Measurements from ENCODE around the gene TRAPPC5. TPM values are rescaled to one million over a fixed set of nuclear protein-coding genes. Genes with fewer than 3 reads are reported as not detected.
A peak's percentile ranks its signal among the peaks of the same experiment; 100 is the strongest.

Gene TRAPPC5
- polyA plus RNA-seq, 1 of the 3 experiments (the other 2 are of a cell fraction), result 49.4 TPM

DNA sequence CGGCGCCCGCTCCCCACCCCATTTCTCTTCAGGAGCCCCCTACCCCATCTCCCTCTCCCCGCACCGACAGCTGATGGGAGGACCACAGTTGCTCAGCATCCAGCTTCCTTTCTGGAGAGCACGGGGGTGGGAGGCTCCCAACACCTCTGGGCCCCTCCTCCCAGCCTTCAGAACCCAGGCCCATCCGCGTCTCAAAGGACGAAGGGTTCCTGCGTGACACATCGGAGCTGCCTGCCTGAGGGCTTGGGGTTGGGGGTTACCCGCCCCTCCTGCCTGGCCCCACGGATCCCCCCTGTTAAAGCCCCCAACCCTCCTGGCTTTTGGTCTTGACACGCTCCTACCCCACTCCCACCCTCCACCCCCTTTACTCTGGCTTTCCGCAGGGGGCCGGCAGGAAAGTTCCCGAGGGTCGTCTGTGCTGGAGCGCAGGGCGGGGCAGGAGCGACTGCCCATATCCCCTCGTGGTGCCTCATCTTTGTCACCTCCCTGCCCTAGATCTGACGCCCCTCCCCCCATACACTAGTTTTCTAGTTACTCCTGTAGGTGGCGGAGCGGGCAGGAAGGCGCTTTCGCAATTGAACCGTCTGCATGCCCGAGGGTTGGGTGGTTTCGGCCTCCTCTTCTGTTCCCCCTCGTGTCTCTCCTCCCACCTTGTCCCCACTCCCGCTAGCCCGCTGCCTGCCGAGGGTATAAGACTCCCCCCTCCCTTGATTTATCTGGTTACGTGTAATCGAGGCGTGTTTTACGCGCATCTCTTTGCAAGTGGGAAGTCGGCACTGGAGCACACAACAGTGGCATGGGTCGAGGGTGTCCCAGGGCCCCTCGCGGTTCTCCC lies 924 bp downstream of the TRAPPC5 start:
- 37% methylated on average over 36 of the region's 43 CpGs for WGBS (ENCODE audit: low lambda C conversion rate)
- H4K20me1 ChIP-seq (ENCODE audit: insufficient read depth), result no peaks in the 10 kb centered on the region
- peaks cover 20% of the 10 kb centered on the region for H3K27me3 ChIP-seq (ENCODE audit: insufficient read depth)
- no peaks in the 10 kb centered on the region for H3K9me3 ChIP-seq
- TF ChIP-seq, protein P1, sequence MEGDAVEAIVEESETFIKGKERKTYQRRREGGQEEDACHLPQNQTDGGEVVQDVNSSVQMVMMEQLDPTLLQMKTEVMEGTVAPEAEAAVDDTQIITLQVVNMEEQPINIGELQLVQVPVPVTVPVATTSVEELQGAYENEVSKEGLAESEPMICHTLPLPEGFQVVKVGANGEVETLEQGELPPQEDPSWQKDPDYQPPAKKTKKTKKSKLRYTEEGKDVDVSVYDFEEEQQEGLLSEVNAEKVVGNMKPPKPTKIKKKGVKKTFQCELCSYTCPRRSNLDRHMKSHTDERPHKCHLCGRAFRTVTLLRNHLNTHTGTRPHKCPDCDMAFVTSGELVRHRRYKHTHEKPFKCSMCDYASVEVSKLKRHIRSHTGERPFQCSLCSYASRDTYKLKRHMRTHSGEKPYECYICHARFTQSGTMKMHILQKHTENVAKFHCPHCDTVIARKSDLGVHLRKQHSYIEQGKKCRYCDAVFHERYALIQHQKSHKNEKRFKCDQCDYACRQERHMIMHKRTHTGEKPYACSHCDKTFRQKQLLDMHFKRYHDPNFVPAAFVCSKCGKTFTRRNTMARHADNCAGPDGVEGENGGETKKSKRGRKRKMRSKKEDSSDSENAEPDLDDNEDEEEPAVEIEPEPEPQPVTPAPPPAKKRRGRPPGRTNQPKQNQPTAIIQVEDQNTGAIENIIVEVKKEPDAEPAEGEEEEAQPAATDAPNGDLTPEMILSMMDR (IDR thresholded peaks at IDR 0.05), result peak; percentile 50
- TF ChIP-seq TEAD4 (IDR thresholded peaks at IDR 0.05; ENCODE audit: borderline replicate concordance, insufficient read depth) (no peak), SMC3 (IDR thresholded peaks at IDR 0.05; ENCODE audit: low read depth, low read length) (peak; percentile 35), CHD2 (IDR thresholded peaks at IDR 0.05; ENCODE audit: low read length, partially characterized antibody) (no peak), TAF1 (IDR thresholded peaks at IDR 0.05; ENCODE audit: borderline replicate concordance, low read depth, low read length) (no peak), EP300 (IDR thresholded peaks at IDR 0.05; ENCODE audit: borderline replicate concordance in 1 of 2, low read depth in 1 of 2, low read length in 1 of 2) (no peak), RAD21 (IDR thresholded peaks at IDR 0.05; ENCODE audit: low read length) (peak; percentile 22)
- peak overlapping the region; percentile 93 for H3K9ac ChIP-seq
- DNase-seq, result peak; percentile 82
- H3K36me3 ChIP-seq (replicated peaks in 1 of 2; ENCODE audit: control insufficient read depth in 1 of 2, insufficient read depth in 2 of 2, low read length in 1 of 2), result peaks cover 5 to 6% of the 10 kb centered on the region in 2 experiments
- H3K4me2 ChIP-seq, result peak overlapping the region; percentile 97
- no peaks in the 10 kb centered on the region for H3F3A ChIP-seq (replicated peaks; ENCODE audit: insufficient read depth)
- peak overlapping the region in 1 of 2 experiments; percentile 72; a peak in 1 of 4 replicates for H3K27ac ChIP-seq (ENCODE audit: low read depth in 2 of 2, low read length in 1 of 2)
- ChIA-PET POLR2A (interaction anchor here (0.6 to 1.2 kb wide), 4 partner anchors 46 to 154 kb away, joined by 3 to 8 read pairs (median 3); partner anchors contain the start of genes PET100 and XAB2), CTCF (interaction anchor here (0.6 to 8.2 kb wide), 75 partner anchors 8 to 601 kb away, joined by 3 to 171 read pairs (median 5); partner anchors contain the start of genes CLEC4M, PCP2, PET100 and RETN)
- H3K9me2 ChIP-seq, result no peaks in the 10 kb centered on the region
- peak overlapping the region; percentile 87 to 92 for H3K4me3 ChIP-seq (ENCODE audit: low read depth in 2 of 2, low read length in 1 of 2)
- H3K79me2 ChIP-seq (ENCODE audit: insufficient read depth), result peaks cover 14% of the 10 kb centered on the region
- peak overlapping the region; percentile 97; the same call in 1 of the 2 replicates for H2AFZ ChIP-seq (ENCODE audit: low read depth)
- H3K4me1 ChIP-seq (ENCODE audit: control insufficient read depth in 1 of 2, insufficient read depth in 2 of 2, low read depth in 1 of 2, low read length in 1 of 2), result peaks cover 0 to 13% of the 10 kb centered on the region in 2 experiments; a peak in 1 of 4 replicates

DNA sequence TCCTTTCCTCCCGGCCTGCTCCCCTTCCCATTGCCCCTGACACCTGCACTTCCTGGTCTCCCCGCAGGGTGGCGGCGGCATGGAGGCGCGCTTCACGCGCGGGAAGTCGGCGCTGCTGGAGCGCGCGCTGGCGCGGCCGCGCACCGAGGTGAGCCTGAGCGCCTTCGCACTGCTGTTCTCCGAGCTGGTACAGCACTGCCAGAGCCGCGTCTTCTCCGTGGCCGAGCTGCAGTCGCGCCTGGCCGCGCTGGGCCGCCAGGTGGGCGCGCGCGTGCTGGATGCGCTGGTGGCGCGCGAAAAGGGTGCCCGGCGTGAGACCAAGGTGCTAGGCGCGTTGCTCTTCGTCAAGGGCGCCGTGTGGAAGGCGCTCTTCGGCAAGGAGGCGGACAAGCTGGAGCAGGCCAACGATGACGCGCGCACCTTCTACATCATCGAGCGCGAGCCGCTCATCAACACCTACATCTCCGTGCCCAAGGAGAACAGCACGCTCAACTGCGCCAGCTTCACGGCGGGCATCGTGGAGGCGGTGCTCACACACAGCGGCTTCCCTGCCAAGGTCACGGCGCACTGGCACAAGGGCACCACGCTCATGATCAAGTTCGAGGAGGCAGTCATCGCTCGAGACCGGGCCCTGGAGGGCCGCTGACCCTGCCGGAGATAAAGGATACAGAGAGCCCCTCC lies 1.7 kb downstream of the TRAPPC5 start:
- WGBS (ENCODE audit: low lambda C conversion rate), result 96% methylated on average over 69 of the region's 74 CpGs
- H3K36me3 ChIP-seq (replicated peaks in 1 of 2; ENCODE audit: control insufficient read depth in 1 of 2, insufficient read depth in 2 of 2, low read length in 1 of 2), result peaks cover 5 to 6% of the 10 kb centered on the region in 2 experiments
- no peak overlapping the region for H2AFZ ChIP-seq (ENCODE audit: low read depth)

More for the DNA sequence above, 1.7 kb downstream of the TRAPPC5 start:
- Histone ChIP-seq H3F3A (replicated peaks; ENCODE audit: insufficient read depth) (no peaks in the 10 kb centered on the region), H3K4me3 (ENCODE audit: low read depth in 2 of 2, low read length in 1 of 2) (peak overlapping the region; percentile 87 to 92; a peak in 3 of 4 replicates), H4K20me1 (ENCODE audit: insufficient read depth) (no peaks in the 10 kb centered on the region), H3K9me2 (no peaks in the 10 kb centered on the region), H3K79me2 (ENCODE audit: insufficient read depth) (peaks cover 14% of the 10 kb centered on the region), H3K9me3 (no peaks in the 10 kb centered on the region), H3K4me2 (peak overlapping the region; percentile 97; the same call in 1 of the 2 replicates), H3K4me1 (ENCODE audit: control insufficient read depth in 1 of 2, insufficient read depth in 2 of 2, low read depth in 1 of 2, low read length in 1 of 2) (peaks cover 0 to 13% of the 10 kb centered on the region in 2 experiments; a peak in 1 of 4 replicates), H3K9ac (no peak overlapping the region), H3K27ac (ENCODE audit: low read depth in 2 of 2, low read length in 1 of 2) (no peak overlapping the region), H3K27me3 (ENCODE audit: insufficient read depth) (peaks cover 13% of the 10 kb centered on the region)
- no peak for TF ChIP-seq FOSL2 (IDR thresholded peaks at IDR 0.05; ENCODE audit: borderline replicate concordance, low read depth)
- no peak for TF ChIP-seq GABPA (IDR thresholded peaks at IDR 0.05; ENCODE audit: low read depth)
- TF ChIP-seq POLR2AphosphoS5 (IDR thresholded peaks at IDR 0.05; ENCODE audit: low read depth, low read length), result no peak
- TF ChIP-seq, protein P2, sequence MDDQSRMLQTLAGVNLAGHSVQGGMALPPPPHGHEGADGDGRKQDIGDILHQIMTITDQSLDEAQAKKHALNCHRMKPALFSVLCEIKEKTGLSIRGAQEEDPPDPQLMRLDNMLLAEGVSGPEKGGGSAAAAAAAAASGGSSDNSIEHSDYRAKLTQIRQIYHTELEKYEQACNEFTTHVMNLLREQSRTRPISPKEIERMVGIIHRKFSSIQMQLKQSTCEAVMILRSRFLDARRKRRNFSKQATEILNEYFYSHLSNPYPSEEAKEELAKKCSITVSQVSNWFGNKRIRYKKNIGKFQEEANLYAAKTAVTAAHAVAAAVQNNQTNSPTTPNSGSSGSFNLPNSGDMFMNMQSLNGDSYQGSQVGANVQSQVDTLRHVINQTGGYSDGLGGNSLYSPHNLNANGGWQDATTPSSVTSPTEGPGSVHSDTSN (IDR thresholded peaks at IDR 0.05), result no peak
- no peak for TF ChIP-seq JUND (IDR thresholded peaks at IDR 0.05)
- no peak for TF ChIP-seq GATA2 (CRISPR knock-in tag; IDR thresholded peaks at IDR 0.05)
- POLR2A ChIA-PET, result no interaction called here
- CTCF ChIA-PET, result interaction anchor here (8.2 kb wide), 1 partner anchor 113 kb away, joined by 171 read pairs; no protein-coding TSS in a partner anchor
- DNase-seq, result no peak
